Sigmoid colon (tissue), 4 donors: Measurements from ENCODE around the gene DPCD.

Experiments
- POLR2A ChIP-seq, 2 donors: fragments of 450-650 bp; IDR thresholded peaks; one replicate each; pipeline ENCODE4 v1.6.1; 2016; ENCODE audit warnings: antibody characterized with exemption in 2 of 2, mild to moderate bottlenecking in 2 of 2, moderate library complexity in 2 of 2
- POLR2AphosphoS5 ChIP-seq, 4 donors: sonication (generic); formaldehyde crosslinking; IDR thresholded peaks; one replicate each; pipeline ENCODE4 v1.6.1; 2017; ENCODE audit warnings: antibody characterized with exemption in 4 of 4
- TF ChIP-seq, protein P1 (sequence below), 4 experiments: fragments of 450-650 bp in 3 of 4; fragments of 200-600 bp in 1 of 4; IDR thresholded peaks; one replicate each; pipeline ENCODE4 v1.5.1; 2016 to 2019; ENCODE audit warnings: antibody characterized with exemption in 4 of 4, mild to moderate bottlenecking in 3 of 4, moderate library complexity in 2 of 4

DNA sequence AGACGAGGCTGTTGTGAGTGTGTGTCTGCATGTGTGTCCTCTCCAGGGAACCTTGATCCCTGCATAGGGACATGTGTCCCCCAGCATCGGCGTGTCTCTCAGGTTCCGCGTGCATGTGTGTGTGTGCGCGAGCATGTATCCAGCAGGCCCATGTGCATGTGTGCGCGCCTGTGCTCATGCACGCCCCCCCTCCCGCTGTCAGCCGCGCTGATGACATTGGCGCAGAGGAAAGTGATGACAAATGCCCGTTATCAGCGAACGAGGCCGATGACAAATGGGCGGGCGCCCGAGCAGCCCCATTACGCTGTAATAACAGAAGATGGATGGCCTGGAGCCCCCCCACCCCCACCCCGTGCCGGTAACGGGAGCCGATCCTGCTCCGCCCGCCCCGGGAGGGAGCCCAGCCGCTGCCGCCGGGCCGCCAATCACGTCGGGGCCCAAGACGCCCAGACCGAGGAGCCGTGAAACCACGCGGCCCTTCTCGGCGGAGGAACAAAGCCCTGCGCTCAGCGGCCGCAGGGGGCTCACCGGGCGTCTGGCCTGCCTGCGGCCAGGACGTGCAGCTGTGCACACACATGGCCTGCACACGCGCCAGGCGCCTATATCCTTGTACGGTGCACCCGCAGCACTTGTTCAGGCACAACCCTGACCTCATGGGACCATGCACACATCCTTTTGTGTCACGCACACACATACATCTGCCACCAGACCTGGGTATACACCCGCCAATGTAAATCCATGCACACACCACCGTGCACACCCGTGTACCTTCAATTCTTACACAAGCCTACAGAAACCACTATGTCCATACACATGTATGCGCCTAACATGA, 21.6 kb upstream of the DPCD start:
- TF ChIP-seq, protein P1, sequence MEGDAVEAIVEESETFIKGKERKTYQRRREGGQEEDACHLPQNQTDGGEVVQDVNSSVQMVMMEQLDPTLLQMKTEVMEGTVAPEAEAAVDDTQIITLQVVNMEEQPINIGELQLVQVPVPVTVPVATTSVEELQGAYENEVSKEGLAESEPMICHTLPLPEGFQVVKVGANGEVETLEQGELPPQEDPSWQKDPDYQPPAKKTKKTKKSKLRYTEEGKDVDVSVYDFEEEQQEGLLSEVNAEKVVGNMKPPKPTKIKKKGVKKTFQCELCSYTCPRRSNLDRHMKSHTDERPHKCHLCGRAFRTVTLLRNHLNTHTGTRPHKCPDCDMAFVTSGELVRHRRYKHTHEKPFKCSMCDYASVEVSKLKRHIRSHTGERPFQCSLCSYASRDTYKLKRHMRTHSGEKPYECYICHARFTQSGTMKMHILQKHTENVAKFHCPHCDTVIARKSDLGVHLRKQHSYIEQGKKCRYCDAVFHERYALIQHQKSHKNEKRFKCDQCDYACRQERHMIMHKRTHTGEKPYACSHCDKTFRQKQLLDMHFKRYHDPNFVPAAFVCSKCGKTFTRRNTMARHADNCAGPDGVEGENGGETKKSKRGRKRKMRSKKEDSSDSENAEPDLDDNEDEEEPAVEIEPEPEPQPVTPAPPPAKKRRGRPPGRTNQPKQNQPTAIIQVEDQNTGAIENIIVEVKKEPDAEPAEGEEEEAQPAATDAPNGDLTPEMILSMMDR (IDR thresholded peaks at IDR 0.05): no peak
- TF ChIP-seq POLR2AphosphoS5 (IDR thresholded peaks at IDR 0.05): no peak
- TF ChIP-seq POLR2A (IDR thresholded peaks at IDR 0.05): no peak
